GM21529 (cell line): ENCODE data around the gene GRB7.

ENCODE experiments used
- ATAC-seq: cut with Tn5 transposase; IDR thresholded peaks from one replicate; pipeline ENCODE4 v1.9.1; 2021; ENCODE audit not compliant: unreplicated experiment

GRB7 gene

DNA sequence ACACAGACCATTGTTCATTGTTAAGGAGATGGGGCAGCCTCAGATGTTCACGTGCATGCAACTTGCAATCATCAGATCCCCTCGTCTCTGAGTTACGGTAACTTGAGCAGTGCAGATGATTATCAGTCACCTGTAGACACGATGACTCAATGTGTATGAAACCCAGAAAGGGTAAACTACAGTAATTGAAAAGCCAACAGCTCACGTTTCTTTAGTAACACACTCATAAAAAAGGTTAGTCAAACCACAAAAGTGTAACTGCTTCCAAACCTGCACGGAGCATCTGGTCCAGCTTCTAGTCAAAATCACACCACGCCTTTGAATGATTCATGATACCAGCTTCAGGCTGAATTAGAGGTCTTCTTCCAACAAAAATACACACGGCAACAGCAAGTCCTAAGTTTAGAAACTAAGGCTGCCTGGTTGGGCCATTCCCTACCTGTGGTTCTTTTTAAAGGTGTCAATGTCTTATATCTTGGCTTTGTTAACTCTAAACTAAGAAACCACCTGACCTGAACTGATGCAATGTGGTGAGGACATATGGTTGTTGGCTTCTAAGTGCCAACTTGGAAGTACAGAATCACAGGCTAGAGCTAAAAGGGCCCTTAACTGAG lies 32.3 kb downstream of the GRB7 start:
- peak; percentile 57 for ATAC-seq

GRCh38 chr17:39772415-39772814 lies 34.7 kb downstream of the GRB7 start:
- ATAC-seq = no peak

DNA sequence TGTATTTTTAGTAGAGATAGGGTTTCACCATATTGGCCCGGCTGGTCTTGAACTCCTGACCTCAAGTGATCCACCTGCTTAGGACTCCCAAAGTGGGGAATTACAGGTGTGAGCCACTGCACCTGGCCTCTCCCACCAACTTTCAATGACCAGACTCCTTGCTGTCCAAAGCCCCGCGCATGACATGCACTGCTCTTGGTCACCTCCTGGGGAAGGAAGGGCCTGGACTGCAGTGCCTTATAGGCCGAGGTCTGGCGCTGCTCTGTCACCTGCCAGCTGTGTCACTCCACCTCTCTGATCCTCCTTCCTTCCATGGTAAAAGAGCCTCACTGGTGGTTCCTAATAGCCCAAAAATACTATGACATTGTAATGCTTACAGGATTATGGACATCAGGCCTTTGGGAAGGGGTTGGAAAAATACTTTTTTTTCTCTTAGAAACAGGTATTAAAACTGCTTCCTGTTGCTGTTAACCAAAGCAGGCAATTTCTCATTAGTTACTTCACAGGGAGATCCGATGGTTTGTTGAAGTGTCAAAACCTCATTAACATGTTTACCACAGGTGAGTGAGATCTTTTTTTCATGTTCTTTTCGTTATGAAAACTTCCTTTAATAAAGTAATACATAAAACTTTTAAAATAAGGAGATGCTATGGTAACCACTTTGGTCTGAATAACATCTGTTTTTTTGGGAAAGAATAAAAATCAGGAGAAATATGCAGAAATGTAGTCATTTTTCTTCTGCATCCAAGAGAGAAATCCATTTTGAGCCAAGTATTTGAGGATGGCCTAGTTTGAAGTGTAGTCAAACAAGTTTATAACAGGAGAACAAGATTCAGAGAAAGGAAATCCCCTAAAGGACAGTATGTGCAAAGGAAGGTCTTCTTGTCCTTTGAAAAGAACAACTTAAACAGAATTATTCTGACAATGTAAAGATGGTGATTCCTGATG lies 35.5 kb downstream of the GRB7 start:
- ATAC-seq = no peak

DNA sequence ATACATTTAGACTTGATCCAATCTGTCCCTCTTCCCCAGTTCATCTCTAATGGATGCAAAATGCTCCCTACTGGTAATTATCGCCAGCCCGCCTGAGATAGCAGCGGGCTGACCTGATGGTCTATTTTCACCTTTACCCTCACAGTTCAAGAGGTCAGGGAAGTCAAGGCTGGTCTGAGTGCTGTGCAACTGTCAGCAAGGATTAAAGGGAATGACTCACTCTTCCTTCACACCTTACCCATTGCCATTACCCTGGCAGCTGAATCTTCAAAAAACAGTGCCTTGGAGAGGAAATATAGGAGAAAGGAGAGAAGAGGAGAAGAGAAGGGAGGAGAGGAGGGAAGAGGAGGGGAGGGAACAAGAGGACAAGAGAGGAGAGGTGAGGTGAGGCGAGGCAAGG lies 36.3 kb downstream of the GRB7 start:
- ATAC-seq = no peak

DNA sequence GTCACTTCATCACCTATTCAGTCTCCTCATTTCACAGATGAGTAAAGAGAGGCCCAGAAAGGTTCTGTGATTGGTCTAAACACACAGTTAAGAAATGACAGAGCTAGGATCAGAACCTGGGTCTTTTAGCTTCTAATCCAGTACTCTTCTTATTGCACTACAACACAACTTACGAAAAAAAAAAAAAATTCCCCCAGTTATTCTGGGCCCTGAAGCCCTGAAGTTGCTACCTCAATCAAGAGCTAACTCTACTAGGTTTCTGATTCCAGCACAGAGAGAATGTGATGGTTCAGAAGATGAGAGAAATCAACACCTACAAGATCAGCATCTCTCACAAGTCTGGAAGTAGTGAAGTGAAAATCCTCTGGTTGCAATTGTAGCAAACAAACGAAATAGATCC lies 37.3 kb downstream of the GRB7 start:
- no peak for ATAC-seq

- no peak for ATAC-seq
Observed at GRCh38 chr17:39776252-39776651, 38.5 kb downstream of the GRB7 start.

DNA sequence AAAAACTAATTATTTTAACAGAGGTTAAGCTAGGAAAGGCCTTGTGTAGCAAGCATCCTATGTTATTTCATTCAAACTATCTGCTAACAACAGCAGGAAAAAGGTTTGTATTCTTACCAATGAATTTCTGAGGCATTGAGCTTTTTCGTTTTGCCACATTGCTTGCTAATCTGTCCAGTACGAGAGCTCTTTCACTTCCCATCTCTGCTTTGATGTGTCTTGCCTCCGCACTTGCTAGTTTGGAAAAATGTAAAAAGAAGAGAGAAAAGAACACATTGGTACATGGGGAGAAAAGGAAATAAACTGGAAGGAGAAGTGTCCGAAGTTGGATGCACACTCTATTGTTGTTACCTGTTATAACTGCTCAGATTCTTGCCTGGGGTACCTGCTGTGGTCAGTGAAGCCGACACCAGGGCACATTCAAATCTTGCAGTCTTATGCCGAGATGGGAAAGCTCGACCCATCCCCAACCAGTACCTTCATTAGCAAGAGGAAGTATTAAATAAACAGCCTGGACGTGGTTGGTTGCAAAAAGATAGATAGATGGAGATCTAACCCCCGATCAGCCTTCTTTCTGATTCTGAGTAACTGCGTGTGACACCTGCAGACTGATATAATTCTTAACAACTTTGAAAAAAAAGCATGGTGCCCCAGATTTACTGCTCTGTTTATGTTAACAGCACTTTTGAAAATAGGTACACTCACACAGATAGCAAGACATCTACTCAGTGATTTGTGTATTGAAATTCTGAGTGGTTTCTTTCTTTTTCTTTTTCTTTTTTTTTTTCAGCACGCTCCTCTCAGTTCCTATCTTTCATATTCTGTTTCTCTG lies 40.0 kb downstream of the GRB7 start:
- ATAC-seq = peak; percentile 49

DNA sequence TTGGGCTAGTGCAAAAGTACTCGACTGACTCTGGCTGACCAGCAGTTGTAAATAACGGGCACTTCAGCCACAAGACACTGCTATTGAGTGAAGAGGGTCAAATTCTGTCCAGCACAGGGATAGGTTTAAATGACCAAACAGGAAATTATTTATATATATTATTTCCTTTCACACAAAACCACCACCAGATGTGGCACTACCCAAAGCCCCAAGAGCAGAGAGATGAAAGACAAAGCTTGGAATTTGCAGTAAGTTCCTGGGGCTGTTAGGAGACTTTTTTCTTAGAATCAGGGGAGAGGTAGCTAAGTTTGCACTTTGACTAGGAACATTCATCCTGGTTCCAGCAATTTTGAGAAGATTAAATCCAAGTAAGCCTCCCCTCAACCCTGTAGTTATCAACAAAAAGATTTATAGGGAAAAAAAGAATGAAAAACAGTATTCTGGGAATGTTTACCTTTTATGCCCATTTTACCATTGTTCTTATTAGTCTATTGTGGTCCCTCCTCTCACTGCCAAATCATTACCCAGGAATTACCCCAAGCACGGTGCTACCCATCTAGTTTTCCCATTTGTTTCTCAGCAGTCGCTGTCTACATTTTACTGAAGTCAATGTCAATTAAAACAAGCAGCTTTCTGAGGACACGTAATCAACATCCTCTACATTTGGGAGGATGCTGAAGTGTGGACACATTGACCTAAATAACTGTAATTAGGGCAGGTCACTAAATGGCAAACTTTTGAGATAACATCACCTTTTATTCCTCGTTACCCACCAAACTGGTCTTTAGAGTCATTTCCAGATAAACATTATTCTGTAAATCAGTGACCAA lies 43.5 kb downstream of the GRB7 start:
- ATAC-seq = no peak

DNA sequence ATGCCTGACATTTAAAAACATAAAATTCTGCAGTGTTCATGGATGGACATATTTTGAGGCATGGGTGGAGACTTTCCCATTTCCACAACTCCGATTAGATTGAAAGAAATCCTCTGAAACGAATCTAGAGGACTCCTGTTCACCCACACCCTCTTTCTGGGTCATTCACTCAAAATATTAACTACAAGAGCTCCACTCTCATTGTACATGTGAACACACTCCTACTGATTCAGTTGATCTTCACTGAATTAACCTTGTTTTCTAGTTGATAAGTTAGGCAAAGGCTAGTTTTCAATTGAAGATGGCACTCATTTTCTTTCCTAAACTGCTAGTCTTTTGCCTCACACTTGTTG lies 44.1 kb downstream of the GRB7 start:
- ATAC-seq = no peak

DNA sequence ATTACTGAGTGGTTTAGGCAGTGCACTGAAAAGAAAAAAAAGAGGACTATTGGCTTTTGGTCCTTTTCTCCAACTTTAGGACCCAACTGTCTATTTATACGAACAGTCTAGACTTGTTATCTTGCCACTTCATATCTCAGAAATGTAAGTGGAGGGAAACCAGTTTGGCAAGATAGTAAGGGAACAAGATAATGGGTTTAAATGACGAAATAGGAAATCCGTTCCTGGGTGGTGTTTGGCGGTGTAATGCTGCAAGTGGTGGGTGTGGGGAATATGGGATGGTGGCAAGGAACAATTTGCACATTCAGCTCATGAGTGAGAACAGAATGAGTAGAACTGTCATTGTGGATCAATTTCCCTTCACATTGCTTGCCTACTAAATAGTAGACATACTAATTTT lies 44.7 kb downstream of the GRB7 start:
- ATAC-seq = no peak

DNA sequence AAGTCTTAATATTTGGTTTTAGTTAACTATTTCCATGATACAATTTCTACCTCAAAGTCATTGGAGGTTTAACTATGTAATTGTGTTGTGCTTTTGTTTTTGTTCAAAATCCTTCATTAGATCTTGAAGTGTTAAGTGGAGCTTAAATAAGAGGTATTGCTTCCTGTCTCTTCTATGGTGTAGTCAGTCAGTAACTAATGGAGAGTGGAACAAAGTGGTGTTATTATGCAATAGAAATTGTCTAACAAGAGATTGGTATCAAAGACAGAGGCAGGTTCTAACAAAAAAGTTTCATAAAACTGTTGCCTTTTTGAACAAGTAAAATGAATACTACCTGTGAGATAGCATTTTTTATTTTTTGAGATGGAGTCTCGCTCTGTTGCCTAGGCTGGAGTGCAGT lies 45.2 kb downstream of the GRB7 start:
- no peak for ATAC-seq

DNA sequence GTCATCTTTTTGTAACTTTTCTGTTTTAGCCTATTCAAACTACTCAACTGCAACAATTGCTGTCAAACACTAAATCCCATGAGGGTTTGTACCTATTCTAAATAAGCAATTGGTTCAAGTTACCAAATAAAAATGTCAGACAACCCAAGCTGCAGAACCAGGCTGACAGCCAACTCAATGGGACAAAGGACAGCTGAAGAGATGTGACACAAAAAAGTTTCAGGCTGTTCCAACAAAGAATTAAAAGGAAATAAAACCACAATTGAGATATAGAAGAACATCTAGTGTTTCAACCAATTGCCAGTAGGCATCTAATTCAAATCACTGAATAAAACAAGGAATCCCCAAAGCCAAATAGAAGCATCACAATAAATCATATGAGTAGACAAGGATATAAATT lies 49.3 kb downstream of the GRB7 start:
- ATAC-seq = no peak

DNA sequence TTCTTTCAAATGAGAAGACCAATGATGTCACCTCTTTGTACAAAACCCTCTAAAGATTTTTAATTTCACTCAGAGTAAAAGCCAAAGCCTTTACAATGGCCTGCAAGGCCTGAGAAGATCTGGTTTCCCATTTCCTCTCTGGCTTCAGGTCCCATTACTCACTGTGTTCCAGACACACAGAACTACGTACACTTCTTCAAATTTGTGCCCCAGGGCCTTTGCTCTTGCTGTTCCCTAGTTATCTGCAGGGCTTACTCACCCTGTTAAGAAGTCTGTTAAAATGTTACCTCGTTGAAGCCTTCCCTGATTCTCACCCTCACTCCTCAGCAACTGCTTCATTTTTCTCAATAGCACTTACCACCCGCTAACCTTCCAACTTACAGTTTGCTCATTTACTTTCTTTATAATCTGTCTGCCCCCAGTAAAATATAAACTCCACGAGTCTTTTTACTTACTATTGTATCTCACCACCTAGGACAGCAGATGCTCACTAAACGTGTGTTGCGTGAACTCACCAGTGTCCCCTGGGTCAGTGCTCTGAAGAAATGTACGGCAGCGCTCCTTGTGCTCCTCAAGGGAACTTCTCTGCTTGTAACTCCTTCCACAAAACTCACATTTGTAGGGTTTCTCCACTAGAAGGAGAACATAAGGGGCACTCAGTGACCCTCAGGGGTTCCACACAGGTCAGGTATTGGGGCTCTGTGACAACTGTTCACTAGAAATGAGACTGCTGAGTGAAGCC lies 50.2 kb downstream of the GRB7 start:
- no peak for ATAC-seq

- no peak for ATAC-seq
Observed at GRCh38 chr17:39791111-39791992, 53.6 kb downstream of the GRB7 start.

- ATAC-seq = no peak
Observed at GRCh38 chr17:39792526-39793221, 54.9 kb downstream of the GRB7 start.

DNA sequence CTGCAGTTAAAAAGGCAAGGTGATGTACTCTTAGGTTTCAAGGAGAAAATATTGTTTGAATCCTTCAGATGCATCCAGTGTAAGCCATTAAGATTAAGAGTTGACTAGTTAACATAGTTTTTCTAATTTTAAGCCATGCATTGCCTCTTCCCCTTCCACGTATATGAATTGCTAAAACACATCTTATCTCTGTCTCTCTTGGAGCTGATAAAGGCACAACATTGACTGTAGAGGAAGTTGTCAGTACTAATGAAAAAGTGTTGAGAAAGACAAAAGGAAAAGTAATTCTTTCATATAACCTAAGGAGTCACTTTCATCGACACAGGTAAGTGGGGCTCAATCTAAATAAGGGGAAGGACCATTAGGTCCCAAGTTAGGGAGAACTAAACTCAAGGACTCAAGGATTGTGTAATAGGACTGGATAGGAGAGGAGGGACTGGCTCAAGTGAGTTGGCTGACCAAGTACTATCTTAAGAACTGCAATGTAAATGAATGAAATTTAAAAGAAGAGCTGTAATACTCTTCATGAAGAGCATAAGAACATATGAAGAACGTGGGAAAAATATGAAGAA lies 55.6 kb downstream of the GRB7 start:
- no peak for ATAC-seq

DNA sequence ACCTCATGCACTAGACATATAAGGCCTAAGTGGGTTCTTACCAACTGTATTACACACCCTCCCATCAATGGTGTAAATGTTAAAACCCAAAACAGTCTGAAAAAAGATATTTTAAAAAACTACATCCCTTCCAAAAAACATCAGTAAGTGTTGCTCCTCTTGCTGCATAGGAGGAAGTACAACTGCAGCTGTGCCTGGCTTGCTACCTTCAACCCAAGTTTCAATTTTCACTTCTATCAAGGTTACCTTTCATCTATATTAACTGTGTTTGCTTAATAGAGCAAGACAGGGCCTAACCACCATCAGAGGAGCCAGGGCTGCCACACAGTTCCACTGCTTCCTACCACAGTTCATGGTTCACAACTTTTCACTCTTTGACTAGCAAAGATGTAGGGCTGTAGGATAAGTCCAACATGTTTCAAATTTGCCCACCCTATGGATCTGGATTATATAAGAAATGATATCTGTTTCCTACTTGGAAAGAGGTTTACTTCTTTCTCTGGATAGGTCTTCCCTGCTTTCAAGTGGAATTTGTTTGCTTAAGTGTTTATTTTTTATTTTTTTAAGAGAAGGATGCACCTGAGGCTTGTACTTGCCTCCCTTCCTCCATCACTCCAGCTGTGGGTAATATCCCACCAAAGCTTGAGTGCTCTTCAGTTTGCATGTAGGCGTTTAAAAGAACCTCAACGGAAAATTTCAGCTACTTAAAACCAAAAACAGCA lies 56.7 kb downstream of the GRB7 start:
- ATAC-seq = peak; percentile 77
